KOPT-K1 (cell line): ENCODE measurements around the gene COL26A1.
A peak's percentile ranks its signal among the peaks of the same experiment; 100 is the strongest.

Source experiments
- H3K27ac ChIP-seq: fragments of 200-600 bp; sonication (generic); 2 replicates; pipeline ENCODE4 v1.5.1; 2016; ENCODE audit warnings: antibody characterized with exemption, mild to moderate bottlenecking, low read depth, low read length; ENCODE audit not compliant: poor library complexity, severe bottlenecking
- H3K36me3 ChIP-seq: fragments of 200-600 bp; sonication (generic); 2 replicates; pipeline ENCODE4 v1.5.1; 2017; ENCODE audit warnings: antibody characterized with exemption, mild to moderate bottlenecking, low read length, moderate library complexity; ENCODE audit not compliant: insufficient read depth
- H3K9me3 ChIP-seq: fragments of 200-600 bp; sonication (generic); 2 replicates; pipeline ENCODE4 v1.5.1; 2017; ENCODE audit warnings: antibody characterized with exemption, low read length, mild to moderate bottlenecking; ENCODE audit not compliant: insufficient read depth, poor library complexity, severe bottlenecking

COL26A1 gene

DNA sequence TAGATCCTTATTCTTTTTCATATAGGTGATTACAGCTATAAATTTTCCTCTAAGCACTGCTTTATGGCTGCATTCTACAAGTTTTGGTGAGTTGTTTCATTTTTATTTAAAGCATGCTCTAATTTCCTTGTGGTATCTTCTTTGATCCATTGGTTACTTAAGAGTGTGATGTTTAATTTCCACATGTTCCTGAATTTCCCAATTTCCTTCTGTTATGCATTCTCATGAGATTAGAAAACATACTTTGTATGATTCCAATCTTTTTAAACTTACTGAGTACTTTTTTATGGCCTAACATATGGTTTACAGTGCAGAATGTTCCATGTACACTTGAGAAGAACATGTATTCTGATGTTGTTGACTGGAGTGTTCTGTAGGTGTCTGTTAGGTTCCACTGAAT lies 213.0 kb downstream of the COL26A1 start:
- H3K36me3 ChIP-seq, result no peaks in the 10 kb centered on the region
- H3K9me3 ChIP-seq, result peaks cover 32% of the 10 kb centered on the region
- no peak overlapping the region for H3K27ac ChIP-seq

DNA sequence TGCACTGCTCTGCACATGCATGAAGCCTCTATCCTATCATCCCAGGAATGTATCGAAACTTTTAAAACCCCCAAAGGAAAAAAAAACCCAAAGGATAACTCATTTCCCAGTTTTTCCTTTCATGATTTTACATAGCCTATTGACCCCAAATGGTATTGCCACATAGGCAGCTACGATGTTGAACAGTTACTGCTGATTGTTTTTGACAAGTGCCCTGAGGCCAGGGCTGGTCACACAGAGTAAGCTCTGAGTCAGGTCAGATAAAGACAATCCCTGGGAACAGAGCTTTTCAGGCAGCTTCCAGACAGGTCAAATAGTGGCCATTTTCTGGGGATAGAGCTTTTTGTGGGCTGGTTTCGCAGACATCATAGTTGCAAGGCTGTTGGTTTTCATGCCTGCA lies 214.3 kb downstream of the COL26A1 start:
- no peak overlapping the region for H3K27ac ChIP-seq
- peaks cover 21% of the 10 kb centered on the region for H3K9me3 ChIP-seq
- no peaks in the 10 kb centered on the region for H3K36me3 ChIP-seq

GRCh38 chr7:101578552-101578951 lies 215.9 kb downstream of the COL26A1 start:
- no peak overlapping the region for H3K27ac ChIP-seq
- peaks cover 10% of the 10 kb centered on the region for H3K9me3 ChIP-seq
- no peaks in the 10 kb centered on the region for H3K36me3 ChIP-seq

GRCh38 chr7:101580596-101580995 lies 217.9 kb downstream of the COL26A1 start:
- H3K9me3 ChIP-seq, result peaks cover 5% of the 10 kb centered on the region
- no peak overlapping the region for H3K27ac ChIP-seq
- H3K36me3 ChIP-seq, result no peaks in the 10 kb centered on the region

GRCh38 chr7:101581891-101582290 lies 219.2 kb downstream of the COL26A1 start:
- Histone ChIP-seq H3K27ac (no peak overlapping the region), H3K9me3 (peaks cover 5% of the 10 kb centered on the region), H3K36me3 (no peaks in the 10 kb centered on the region)

GRCh38 chr7:101582971-101583370 lies 220.3 kb downstream of the COL26A1 start:
- Histone ChIP-seq H3K9me3 (peaks cover 5% of the 10 kb centered on the region), H3K36me3 (no peaks in the 10 kb centered on the region), H3K27ac (no peak overlapping the region)

DNA sequence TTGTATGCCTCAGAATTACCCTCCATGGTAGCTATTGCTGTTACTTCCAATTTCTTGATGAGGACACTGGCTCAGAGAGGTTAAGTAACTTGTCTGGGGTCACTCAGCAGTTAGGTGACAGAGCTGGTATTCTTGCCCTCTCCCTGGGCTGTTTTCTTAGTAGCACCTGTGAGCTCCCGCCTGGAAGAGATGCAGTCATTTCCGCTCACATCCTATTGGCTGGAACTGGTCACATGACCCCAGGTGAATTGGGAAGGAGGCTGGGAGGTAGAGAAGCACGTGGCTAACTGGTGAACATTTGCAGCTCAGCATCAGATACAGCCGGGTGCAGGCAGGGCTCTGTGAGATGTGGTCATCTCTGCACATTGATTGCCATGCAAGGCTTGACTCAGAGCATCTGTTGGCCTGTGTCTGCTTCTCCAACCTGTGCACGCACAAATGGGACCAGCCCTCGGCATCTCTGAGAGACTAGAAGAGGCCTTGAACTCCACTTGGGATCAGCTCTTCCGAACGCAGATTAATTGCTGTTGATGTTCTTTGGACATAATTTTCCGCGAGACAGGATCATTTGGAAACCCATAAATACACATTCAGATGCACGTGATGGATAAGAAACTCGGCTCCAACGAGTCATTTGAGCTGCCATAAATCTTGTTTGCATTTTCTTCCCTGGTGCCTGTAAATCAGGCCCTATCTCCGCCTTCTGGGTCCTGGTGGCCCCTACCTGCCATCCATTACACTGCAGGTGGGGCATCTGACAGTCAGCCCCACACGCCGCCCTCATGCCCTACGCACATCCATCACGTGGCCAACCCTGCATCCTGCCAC lies 223.6 kb downstream of the COL26A1 start:
- no peaks in the 10 kb centered on the region for H3K36me3 ChIP-seq
- H3K9me3 ChIP-seq, result peaks cover 5% of the 10 kb centered on the region
- peak overlapping the region; percentile 64 for H3K27ac ChIP-seq

- Histone ChIP-seq H3K27ac (peak overlapping the region; percentile 64), H3K9me3 (peaks cover 5% of the 10 kb centered on the region), H3K36me3 (no peaks in the 10 kb centered on the region)
Observed at GRCh38 chr7:101586906-101587677, 224.4 kb downstream of the COL26A1 start.

GRCh38 chr7:101588131-101588935 lies 225.7 kb downstream of the COL26A1 start:
- H3K9me3 ChIP-seq, result no peaks in the 10 kb centered on the region
- no peaks in the 10 kb centered on the region for H3K36me3 ChIP-seq

DNA sequence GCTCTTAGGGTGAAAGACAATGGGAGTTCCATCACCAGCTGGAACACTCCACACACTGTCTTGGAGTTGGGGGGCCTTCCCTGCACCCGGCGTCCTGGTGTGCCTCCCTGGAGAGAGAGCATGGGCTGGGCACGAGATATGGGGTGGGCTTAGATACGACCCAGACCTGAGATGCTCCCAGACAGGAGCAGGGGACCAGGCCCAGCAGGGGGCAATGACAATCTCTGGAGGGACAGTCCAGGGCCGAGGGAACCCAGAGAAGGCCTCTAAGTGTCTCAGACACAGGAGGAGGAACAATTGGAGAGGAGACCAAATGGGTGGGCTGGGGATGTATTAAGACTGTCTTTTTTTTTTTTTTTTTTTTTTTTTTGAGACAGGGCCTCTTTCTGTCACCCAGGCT lies 226.4 kb downstream of the COL26A1 start:
- Histone ChIP-seq H3K9me3 (no peaks in the 10 kb centered on the region), H3K27ac (no peak overlapping the region), H3K36me3 (no peaks in the 10 kb centered on the region)

More at GRCh38 chr7:101588131-101588935, 225.7 kb downstream of the COL26A1 start:
- H3K27ac ChIP-seq, result peak overlapping the region; percentile 20

GRCh38 chr7:101589976-101590662 lies 227.4 kb downstream of the COL26A1 start:
- Histone ChIP-seq H3K27ac (no peak overlapping the region), H3K9me3 (no peaks in the 10 kb centered on the region), H3K36me3 (no peaks in the 10 kb centered on the region)

DNA sequence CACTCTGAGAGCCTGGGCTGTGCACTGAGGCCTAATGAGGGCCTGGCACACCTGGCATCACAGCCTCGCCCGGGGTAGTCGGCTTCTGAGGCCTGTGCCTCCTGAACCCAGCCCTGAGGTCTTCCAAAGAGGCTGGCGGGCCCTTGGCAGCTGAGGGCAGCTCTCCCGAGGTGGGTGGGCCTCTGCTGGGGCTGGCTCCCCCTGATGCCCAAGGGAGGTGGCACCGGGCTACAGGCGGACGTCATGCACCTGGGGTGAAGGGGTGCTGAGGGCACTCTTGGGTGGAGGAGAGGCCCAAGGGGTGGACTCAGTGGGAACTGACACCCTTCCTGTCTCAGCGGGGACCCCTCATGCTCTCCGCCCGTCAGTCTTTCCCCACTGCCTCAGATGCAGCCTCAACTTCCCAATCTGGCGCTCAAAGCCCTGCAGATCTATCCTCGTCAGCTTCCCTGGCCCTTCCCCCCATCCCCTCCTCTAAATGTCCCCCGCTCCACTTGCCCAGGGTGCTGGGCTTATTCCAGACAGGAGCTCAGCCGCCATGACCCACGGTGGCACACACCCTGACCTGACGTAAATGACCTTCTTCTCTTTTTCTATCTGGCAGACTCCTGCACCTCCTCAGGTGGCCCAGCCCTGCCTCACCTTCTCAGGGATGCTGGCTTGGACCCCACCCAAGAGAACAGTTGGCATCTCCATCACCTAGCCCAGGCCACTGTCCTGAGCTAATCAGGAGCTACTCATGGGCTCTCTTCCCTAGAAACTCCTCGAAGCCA lies 228.2 kb downstream of the COL26A1 start:
- no peaks in the 10 kb centered on the region for H3K9me3 ChIP-seq
- no peaks in the 10 kb centered on the region for H3K36me3 ChIP-seq
- no peak overlapping the region for H3K27ac ChIP-seq

DNA sequence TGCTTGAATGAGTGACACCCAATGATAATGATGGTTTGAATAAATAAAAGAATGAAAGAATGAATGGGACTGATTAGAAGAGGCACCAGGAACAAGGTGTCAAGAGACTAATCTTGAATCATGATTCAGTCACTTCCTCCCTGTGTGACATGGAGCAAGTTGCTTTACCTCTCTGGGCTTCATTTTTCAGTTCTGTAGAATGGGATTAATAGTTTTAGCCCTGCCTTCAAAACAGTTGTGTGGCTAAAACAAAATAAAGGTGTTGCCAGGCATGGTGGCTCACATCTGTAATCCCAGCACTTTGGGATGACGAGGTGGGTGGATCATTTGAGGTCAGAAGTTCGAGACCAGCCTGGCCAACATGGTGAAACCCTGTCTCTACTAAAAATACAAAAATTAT lies 228.8 kb downstream of the COL26A1 start:
- H3K9me3 ChIP-seq, result no peaks in the 10 kb centered on the region
- no peak overlapping the region for H3K27ac ChIP-seq
- H3K36me3 ChIP-seq, result no peaks in the 10 kb centered on the region

DNA sequence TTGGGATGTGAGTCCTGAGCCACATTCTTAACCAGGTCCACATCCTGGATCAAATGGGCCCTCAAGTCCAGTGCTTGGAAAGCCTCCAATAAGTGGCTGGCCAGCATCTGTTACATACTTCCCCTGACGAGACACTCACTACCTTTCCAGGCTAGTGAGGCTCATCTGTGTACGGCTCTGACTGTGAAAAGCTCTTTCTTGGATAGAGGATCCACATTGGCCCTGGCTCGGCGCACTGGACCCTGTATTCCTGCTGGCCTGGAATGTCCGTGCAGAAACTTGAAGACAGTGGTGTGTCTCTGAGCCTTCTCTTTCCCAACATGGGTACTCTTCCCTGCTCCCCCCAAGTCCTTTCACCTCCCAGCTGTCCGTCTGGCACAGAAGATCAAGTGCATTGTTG lies 230.9 kb downstream of the COL26A1 start:
- no peaks in the 10 kb centered on the region for H3K9me3 ChIP-seq
- no peak overlapping the region for H3K27ac ChIP-seq
- H3K36me3 ChIP-seq, result no peaks in the 10 kb centered on the region
